SK-N-SH (cell line): ENCODE results near the gene CHERP. TPM values are rescaled to one million over a fixed set of nuclear protein-coding genes. Genes with fewer than 3 reads are reported as not detected.
A peak's percentile ranks its signal among the peaks of the same experiment; 100 is the strongest.

Experiments used
- CTCF ChIA-PET: fragments of 300-600, 350-600 bp; formaldehyde crosslinking; extraction: SDS; loops from one replicate; lab custom pipeline; 2021; lab: Yijun Ruan, JAX
- POLR2A ChIA-PET: fragments of 350-600 bp; sonication (Branson Sonifier 250); formaldehyde crosslinking; extraction: SDS; loops from one replicate; lab custom pipeline; 2020; ENCODE audit warnings: antibody characterized with exemption, inconsistent platforms; lab: Yijun Ruan, JAX
- DNase-seq: peaks from one replicate; pipeline ENCODE4 v3.0.0; 2012
- H2AFZ ChIP-seq: fragments of 200-600 bp; sonication (generic); 2 replicates; pipeline ENCODE4 v1.8.1; 2016; ENCODE audit warnings: antibody characterized with exemption, mild to moderate bottlenecking, low read depth
- H3F3A ChIP-seq: fragments of 200-600 bp; sonication (generic); replicated peaks from 2 replicates; pipeline ENCODE3; 2016; ENCODE audit warnings: antibody characterized with exemption, mild to moderate bottlenecking; ENCODE audit not compliant: insufficient read depth
- H3K27ac ChIP-seq, 2 experiments: fragments of 200-500 bp in 1 of 2; fragments of 200-600 bp in 1 of 2; sonication (Bioruptor generic) in 1 of 2; sonication (generic), shearing (Covaris generic) in 1 of 2; 2 replicates each; pipeline versions ENCODE4 v1.5.1 to v1.6.1; 2014 to 2016; ENCODE audit warnings: low read depth in 2 of 2, inconsistent platforms in 1 of 2, low read length in 1 of 2, mild to moderate bottlenecking in 1 of 2, mixed read lengths in 1 of 2
- H3K27me3 ChIP-seq: fragments of 200-600 bp; sonication (generic), shearing (Covaris generic); 2 replicates; pipeline ENCODE4 v1.6.1; 2016; ENCODE audit warnings: mixed run types; ENCODE audit not compliant: insufficient read depth
- H3K36me3 ChIP-seq, 2 experiments: fragments of 200-500 bp in 1 of 2; fragments of 200-600 bp in 1 of 2; sonication (Bioruptor generic) in 1 of 2; sonication (generic) in 1 of 2; replicated peaks in 1 of 2; 2 replicates each; pipeline versions ENCODE3 to v1.5.1; 2014 to 2016; ENCODE audit warnings: low read length in 1 of 2, mild to moderate bottlenecking in 1 of 2; ENCODE audit not compliant: insufficient read depth in 2 of 2, control insufficient read depth in 1 of 2
- H3K4me1 ChIP-seq, 2 experiments: fragments of 200-500 bp in 1 of 2; fragments of 200-600 bp in 1 of 2; sonication (Bioruptor generic) in 1 of 2; sonication (generic), shearing (Covaris generic) in 1 of 2; 2 replicates each; pipeline versions ENCODE4 v1.5.1 to v1.6.1; 2014 to 2016; ENCODE audit warnings: low read depth in 1 of 2, low read length in 1 of 2, mixed run types in 1 of 2; ENCODE audit not compliant: insufficient read depth in 2 of 2, control insufficient read depth in 1 of 2
- H3K4me2 ChIP-seq: fragments of 200-600 bp; sonication (generic), shearing (Covaris generic); 2 replicates; pipeline ENCODE4 v1.6.1; 2017; ENCODE audit warnings: mixed run types
- H3K4me3 ChIP-seq, 2 experiments: fragments of 200-500 bp in 1 of 2; fragments of 200-600 bp in 1 of 2; sonication (Bioruptor generic) in 1 of 2; sonication (generic), shearing (Covaris generic) in 1 of 2; 2 replicates each; pipeline versions ENCODE4 v1.5.1 to v1.8.1; 2014 to 2016; ENCODE audit warnings: low read depth in 2 of 2, inconsistent platforms in 1 of 2, low read length in 1 of 2, mild to moderate bottlenecking in 1 of 2, mixed read lengths in 1 of 2, moderate library complexity in 1 of 2
- H3K79me2 ChIP-seq: fragments of 200-600 bp; sonication (generic); 2 replicates; pipeline ENCODE4 v1.8.1; 2017; ENCODE audit warnings: mild to moderate bottlenecking; ENCODE audit not compliant: insufficient read depth
- H3K9ac ChIP-seq: fragments of 200-600 bp; sonication (generic); 2 replicates; pipeline ENCODE4 v1.6.1; 2017; ENCODE audit warnings: mixed run types
- H3K9me2 ChIP-seq: fragments of 200-600 bp; sonication (generic); 2 replicates; pipeline ENCODE4 v1.6.1; 2017; ENCODE audit warnings: mixed run types
- H3K9me3 ChIP-seq: fragments of 200-600 bp; sonication (generic); 2 replicates; pipeline ENCODE4 v1.6.1; 2017; ENCODE audit warnings: mixed run types, mild to moderate bottlenecking, moderate library complexity
- H4K20me1 ChIP-seq: fragments of 200-600 bp; sonication (generic); 2 replicates; pipeline ENCODE4 v1.6.1; 2017; ENCODE audit warnings: mild to moderate bottlenecking, mixed run types; ENCODE audit not compliant: insufficient read depth
- CHD2 ChIP-seq: fragments of 150-350 bp; IDR thresholded peaks from 2 replicates; pipeline ENCODE4 v1.6.1; 2018; ENCODE audit warnings: low read length; ENCODE audit not compliant: partially characterized antibody
- FOSL2 ChIP-seq: IDR thresholded peaks from 2 replicates; pipeline ENCODE4 v1.4.0; 2012; ENCODE audit warnings: low read depth, mild to moderate bottlenecking, moderate library complexity, borderline replicate concordance
- FOXJ3 ChIP-seq: sonication (generic); formaldehyde crosslinking; IDR thresholded peaks from 2 replicates; pipeline ENCODE4 v1.5.1; 2020; ENCODE audit warnings: mild to moderate bottlenecking, missing genetic modification reagents
- GABPA ChIP-seq: IDR thresholded peaks from 2 replicates; pipeline ENCODE4 v1.4.0; 2012; ENCODE audit warnings: low read depth, mild to moderate bottlenecking
- JUND ChIP-seq: IDR thresholded peaks from 2 replicates; pipeline ENCODE4 v1.4.0; 2012
- MXI1 ChIP-seq: IDR thresholded peaks from 2 replicates; pipeline ENCODE4 v1.6.1; 2012; ENCODE audit warnings: mild to moderate bottlenecking, low read depth, low read length, improper control_type of control experiment
- NFIC ChIP-seq: IDR thresholded peaks from 2 replicates; pipeline ENCODE4 v1.4.0; 2012; ENCODE audit warnings: borderline replicate concordance
- RCOR1 ChIP-seq: fragments of 150-350 bp; IDR thresholded peaks from 2 replicates; pipeline ENCODE4 v1.6.1; 2017; ENCODE audit warnings: antibody characterized with exemption, low read length
- RFX5 ChIP-seq: IDR thresholded peaks from 2 replicates; pipeline ENCODE4 v1.6.1; 2012; ENCODE audit warnings: mild to moderate bottlenecking, improper control_type of control experiment, low read length
- TAF1 ChIP-seq: IDR thresholded peaks from 2 replicates; pipeline ENCODE4 v1.6.1; 2012; ENCODE audit warnings: low read depth, mild to moderate bottlenecking, low read length, moderate library complexity, borderline replicate concordance
- TEAD4 ChIP-seq: IDR thresholded peaks from 2 replicates; pipeline ENCODE4 v1.4.0; 2012; ENCODE audit warnings: mild to moderate bottlenecking, borderline replicate concordance; ENCODE audit not compliant: insufficient read depth
- WGBS: methylation state at CpG from one replicate; pipeline ENCODE4 v1.1.6; 2017; ENCODE audit warnings: low lambda C conversion rate; 5-methylcytosine and 5-hydroxymethylcytosine counted together
- polyA plus RNA-seq, 3 experiments: library from polyadenylated mRNA; depleted of rRNA; stranded (reverse); fragments of >200 nt; gene quantifications; 2 replicates each; pipeline ENCODE4 v1.2.3, GENCODE V29; 2012
- TF ChIP-seq, protein P1 (sequence below): fragments of 150-350 bp; IDR thresholded peaks from 2 replicates; pipeline ENCODE4 v1.6.1; 2016; ENCODE audit warnings: mild to moderate bottlenecking, low read depth, low read length
- TF ChIP-seq, protein P2 (sequence below): fragments of 200-600 bp; sonication (generic); IDR thresholded peaks from 2 replicates; pipeline ENCODE4 v1.6.1; 2017; ENCODE audit warnings: antibody characterized with exemption, mild to moderate bottlenecking, moderate library complexity
- TF ChIP-seq, protein P3 (sequence below): IDR thresholded peaks from 2 replicates; pipeline ENCODE4; 2012

Gene CHERP
- polyA plus RNA-seq, 1 of the 3 experiments (the other 2 are of a cell fraction) = 16.8 TPM

DNA sequence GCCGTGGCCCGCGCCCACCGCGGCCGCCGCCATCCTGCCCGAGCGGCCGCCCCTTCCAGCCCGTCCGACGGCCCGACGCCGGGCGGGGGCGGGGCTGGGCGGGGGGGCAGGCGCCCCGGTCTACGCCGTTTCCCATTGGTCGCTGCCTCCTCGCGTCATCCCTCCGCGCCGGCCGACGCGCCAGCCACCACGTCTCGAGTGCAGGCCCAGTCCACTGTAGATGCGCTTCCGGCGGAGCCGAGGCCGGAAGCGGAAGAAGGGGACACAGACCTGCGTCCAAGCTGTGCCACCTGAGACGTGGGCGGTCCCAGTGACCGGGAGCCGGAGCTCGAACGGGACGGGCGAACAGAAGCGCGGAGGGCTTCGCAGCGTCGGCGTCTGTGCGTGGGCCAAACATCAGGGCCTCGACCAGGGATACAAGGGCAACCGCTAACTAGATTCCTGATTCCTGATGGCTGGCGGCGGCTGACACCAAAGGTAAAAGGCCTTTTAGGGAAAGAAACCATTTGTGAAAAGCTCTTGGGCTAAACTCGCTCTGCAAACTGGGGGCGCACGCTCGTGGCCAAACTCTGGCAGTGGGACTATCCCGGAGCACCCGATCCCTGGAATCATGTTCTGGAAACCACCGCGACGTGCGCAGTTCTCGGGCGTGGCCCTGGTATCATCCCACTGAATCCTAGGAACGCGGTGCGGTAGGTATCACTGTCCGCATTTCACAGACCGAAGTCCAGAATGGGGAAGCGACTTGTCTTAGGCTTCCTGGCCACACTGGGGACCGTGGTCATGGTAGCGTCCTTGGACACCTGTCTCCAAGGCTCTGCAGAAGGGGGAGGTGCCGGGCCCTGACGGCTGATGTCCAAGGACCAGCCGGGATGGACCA, 30.3 kb upstream of the CHERP start, which contains the start of gene SLC35E1 (continued):
- TF ChIP-seq, protein P1, sequence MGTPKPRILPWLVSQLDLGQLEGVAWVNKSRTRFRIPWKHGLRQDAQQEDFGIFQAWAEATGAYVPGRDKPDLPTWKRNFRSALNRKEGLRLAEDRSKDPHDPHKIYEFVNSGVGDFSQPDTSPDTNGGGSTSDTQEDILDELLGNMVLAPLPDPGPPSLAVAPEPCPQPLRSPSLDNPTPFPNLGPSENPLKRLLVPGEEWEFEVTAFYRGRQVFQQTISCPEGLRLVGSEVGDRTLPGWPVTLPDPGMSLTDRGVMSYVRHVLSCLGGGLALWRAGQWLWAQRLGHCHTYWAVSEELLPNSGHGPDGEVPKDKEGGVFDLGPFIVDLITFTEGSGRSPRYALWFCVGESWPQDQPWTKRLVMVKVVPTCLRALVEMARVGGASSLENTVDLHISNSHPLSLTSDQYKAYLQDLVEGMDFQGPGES = no peak
- TF ChIP-seq GABPA (peak; percentile 93), FOSL2 (no peak), TEAD4 (no peak), FOXJ3 (CRISPR knock-in tag) (no peak), RCOR1 (no peak), TAF1 (peak; percentile 88), CHD2 (peak; percentile 64)
- TF ChIP-seq, protein P2, sequence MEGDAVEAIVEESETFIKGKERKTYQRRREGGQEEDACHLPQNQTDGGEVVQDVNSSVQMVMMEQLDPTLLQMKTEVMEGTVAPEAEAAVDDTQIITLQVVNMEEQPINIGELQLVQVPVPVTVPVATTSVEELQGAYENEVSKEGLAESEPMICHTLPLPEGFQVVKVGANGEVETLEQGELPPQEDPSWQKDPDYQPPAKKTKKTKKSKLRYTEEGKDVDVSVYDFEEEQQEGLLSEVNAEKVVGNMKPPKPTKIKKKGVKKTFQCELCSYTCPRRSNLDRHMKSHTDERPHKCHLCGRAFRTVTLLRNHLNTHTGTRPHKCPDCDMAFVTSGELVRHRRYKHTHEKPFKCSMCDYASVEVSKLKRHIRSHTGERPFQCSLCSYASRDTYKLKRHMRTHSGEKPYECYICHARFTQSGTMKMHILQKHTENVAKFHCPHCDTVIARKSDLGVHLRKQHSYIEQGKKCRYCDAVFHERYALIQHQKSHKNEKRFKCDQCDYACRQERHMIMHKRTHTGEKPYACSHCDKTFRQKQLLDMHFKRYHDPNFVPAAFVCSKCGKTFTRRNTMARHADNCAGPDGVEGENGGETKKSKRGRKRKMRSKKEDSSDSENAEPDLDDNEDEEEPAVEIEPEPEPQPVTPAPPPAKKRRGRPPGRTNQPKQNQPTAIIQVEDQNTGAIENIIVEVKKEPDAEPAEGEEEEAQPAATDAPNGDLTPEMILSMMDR = no peak

DNA sequence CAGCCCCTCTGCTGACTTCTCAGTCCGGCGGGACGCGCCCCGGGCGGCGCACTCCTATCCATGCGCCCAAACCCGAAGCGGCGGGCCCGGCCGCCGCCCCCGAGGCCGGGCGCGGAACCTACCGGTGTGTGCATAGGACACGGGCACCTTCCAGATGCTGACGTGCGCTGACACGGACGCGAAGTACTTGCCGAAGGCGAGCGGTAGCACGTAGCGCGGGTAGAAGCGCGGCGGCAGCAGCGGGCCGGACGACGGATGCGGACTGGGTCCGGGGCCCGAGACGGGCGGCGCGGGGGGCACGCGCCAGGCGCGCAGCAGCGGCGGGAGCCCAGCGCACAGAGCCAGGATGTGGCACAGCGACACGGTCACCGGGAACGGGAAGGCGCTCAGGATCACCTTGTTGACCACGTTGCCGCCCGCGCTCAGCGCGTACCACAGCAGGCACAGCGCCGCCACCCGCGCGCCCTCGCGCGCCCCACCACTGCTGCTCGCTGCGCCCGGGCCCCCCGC, 29.6 kb upstream of the CHERP start:
- peak overlapping the region; percentile 92 for H3K4me2 ChIP-seq
- peaks cover 26 to 38% of the 10 kb centered on the region in 2 experiments for H3K36me3 ChIP-seq
- under 1% methylated on average over 34 of the region's 75 CpGs for WGBS
- CTCF ChIA-PET = no interaction called here
- POLR2A ChIA-PET = interaction anchor here (0.7 to 1.6 kb wide), 5 partner anchors 13 to 387 kb away, joined by 3 to 10 read pairs (median 4); partner anchors contain the start of genes FAM32A and MED26
- peak overlapping the region; percentile 85 to 96 for H3K4me3 ChIP-seq
- TF ChIP-seq MXI1 (peak; percentile 5; the same call in 1 of the 2 replicates), NFIC (no peak), JUND (no peak), RFX5 (no peak)
- TF ChIP-seq, protein P3, sequence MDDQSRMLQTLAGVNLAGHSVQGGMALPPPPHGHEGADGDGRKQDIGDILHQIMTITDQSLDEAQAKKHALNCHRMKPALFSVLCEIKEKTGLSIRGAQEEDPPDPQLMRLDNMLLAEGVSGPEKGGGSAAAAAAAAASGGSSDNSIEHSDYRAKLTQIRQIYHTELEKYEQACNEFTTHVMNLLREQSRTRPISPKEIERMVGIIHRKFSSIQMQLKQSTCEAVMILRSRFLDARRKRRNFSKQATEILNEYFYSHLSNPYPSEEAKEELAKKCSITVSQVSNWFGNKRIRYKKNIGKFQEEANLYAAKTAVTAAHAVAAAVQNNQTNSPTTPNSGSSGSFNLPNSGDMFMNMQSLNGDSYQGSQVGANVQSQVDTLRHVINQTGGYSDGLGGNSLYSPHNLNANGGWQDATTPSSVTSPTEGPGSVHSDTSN = no peak
- H3K9ac ChIP-seq = peak overlapping the region; percentile 83
- no peaks in the 10 kb centered on the region for H3K9me3 ChIP-seq
- peaks cover 10 to 30% of the 10 kb centered on the region in 2 experiments; a peak in 3 of 4 replicates for H3K4me1 ChIP-seq
- no peak for DNase-seq
- H4K20me1 ChIP-seq = peaks cover 33% of the 10 kb centered on the region
- no peaks in the 10 kb centered on the region for H3K27me3 ChIP-seq
- peaks cover 97% of the 10 kb centered on the region for H3K79me2 ChIP-seq
- H2AFZ ChIP-seq = peak overlapping the region; percentile 76; the same call in 1 of the 2 replicates
- no peaks in the 10 kb centered on the region for H3K9me2 ChIP-seq
- H3F3A ChIP-seq = no peaks in the 10 kb centered on the region
- peak overlapping the region; percentile 56 to 70; a peak in 3 of 4 replicates for H3K27ac ChIP-seq
